HUES48 (cell line): Measurements from ENCODE around the gene RAB7A.
"Not testable (repeated sequence)": the region's sequence is repeated elsewhere in the genome, so short reads cannot be mapped to it uniquely, and the experiment has no call there.

Source experiments
- H3K27ac ChIP-seq: one replicate; pipeline ENCODE4 v1.7.0; 2013; ENCODE audit warnings: low read depth, low read length, inconsistent platforms
- H3K27me3 ChIP-seq: 2 replicates; pipeline ENCODE4 v1.6.1; 2013; ENCODE audit warnings: mild to moderate bottlenecking, low read length; ENCODE audit not compliant: control insufficient read depth, insufficient read depth
- H3K36me3 ChIP-seq: 2 replicates; pipeline ENCODE4 v1.6.1; 2013; ENCODE audit warnings: low read length; ENCODE audit not compliant: control insufficient read depth, insufficient read depth
- H3K4me1 ChIP-seq: 2 replicates; pipeline ENCODE4 v1.6.1; 2013; ENCODE audit warnings: mild to moderate bottlenecking, low read length; ENCODE audit not compliant: control insufficient read depth, insufficient read depth
- H3K4me3 ChIP-seq: 2 replicates; pipeline ENCODE4 v1.5.1; 2013; ENCODE audit warnings: mild to moderate bottlenecking, low read depth, low read length
- H3K9ac ChIP-seq: 2 replicates; pipeline ENCODE4 v1.6.1; 2013; ENCODE audit warnings: mild to moderate bottlenecking, low read depth, low read length, moderate library complexity
- H3K9me3 ChIP-seq: 2 replicates; pipeline ENCODE4 v1.6.1; 2013; ENCODE audit warnings: low read length; ENCODE audit not compliant: control insufficient read depth, insufficient read depth

Gene RAB7A

DNA sequence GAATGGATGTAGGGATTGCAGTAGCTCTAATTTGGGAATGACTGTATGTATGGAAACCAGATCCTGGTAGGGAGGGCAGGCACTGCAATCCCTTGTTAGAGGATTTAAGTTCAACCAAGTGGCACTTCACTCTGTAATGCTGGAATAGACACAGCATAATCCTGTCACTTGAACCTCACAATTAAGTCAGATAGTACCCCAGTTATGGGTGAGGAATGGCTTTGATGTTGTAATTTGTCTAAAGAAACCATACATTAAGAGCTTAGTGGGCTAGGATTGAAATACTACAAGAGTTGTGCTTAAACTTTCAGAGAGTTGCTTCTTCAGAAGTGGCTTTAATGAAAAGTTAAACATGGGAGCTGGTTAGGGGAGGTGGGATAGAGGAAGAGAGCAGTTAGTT lies 9.3 kb downstream of the RAB7A start:
- Histone ChIP-seq H3K27me3 (no peaks in the 10 kb centered on the region), H3K9ac (no peak overlapping the region), H3K4me1 (peaks cover 14% of the 10 kb centered on the region), H3K9me3 (no peaks in the 10 kb centered on the region), H3K36me3 (peaks cover 23% of the 10 kb centered on the region), H3K4me3 (no peak overlapping the region), H3K27ac (no peak overlapping the region)

DNA sequence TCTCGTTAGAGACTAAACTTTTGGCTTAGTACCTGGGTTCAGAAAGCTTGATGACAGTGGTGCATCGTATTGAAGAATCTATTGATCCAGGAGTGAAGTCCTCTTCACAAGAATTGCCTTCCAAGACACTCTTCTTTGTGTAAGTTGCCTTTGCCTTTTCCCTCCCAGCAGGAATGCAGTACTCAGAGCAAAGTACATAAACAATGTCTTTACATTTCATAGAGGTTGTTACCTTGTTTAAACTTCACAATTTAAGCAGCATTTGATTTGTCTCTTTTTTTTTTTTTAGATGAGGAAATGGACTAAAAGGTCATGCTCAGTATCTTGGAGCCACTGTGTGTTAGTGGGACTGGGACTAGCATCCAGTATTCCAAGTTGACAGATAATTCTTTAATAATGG lies 9.9 kb downstream of the RAB7A start:
- H3K4me3 ChIP-seq: no peak overlapping the region
- no peak overlapping the region for H3K9ac ChIP-seq
- H3K9me3 ChIP-seq: no peaks in the 10 kb centered on the region
- H3K27me3 ChIP-seq: no peaks in the 10 kb centered on the region
- no peak overlapping the region for H3K27ac ChIP-seq
- H3K4me1 ChIP-seq: peaks cover 14% of the 10 kb centered on the region
- peaks cover 23% of the 10 kb centered on the region for H3K36me3 ChIP-seq

DNA sequence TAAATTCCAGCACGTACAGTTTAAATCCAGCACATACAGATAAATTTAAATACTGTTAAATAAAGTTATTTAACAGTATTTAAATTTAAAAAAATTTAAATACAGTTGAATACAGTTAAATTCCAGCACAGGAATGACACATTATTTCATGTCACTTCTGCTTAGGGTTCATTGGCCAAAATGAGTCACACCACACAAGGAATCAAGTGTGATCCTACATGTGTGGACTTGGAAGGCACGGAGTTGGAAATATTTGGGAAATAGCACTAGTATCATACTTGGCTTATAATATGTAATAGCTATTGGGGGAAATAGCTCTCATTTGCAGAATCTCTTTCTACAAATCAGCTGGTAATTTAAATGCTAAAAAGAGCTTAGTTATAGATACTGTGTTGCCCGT lies 10.6 kb downstream of the RAB7A start:
- H3K27me3 ChIP-seq: no peaks in the 10 kb centered on the region
- H3K9ac ChIP-seq: no peak overlapping the region
- peaks cover 30% of the 10 kb centered on the region for H3K36me3 ChIP-seq
- H3K9me3 ChIP-seq: no peaks in the 10 kb centered on the region; the same call in 1 of the 2 replicates
- no peak overlapping the region for H3K4me3 ChIP-seq
- no peak overlapping the region for H3K27ac ChIP-seq
- peaks cover 14% of the 10 kb centered on the region for H3K4me1 ChIP-seq

DNA sequence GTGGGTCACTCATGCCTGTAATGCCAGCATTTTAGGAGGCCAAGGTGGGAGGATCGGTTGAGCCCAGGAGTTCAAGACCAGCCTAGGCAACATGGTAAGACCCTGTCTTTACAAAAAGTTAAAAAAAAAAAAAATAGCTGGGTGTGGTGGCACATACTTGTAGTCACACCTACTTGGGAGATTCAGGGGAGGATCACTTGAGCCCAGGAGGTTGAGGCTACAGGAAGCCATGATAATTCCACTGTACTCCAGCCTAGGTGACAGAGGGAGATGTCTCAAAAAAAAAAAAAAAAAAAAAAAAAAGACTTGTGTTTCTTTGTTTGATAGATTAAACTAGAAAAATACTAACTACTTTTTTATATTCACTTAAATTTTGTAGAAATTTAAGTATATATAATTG lies 14.6 kb downstream of the RAB7A start:
- Histone ChIP-seq H3K9me3 (peaks cover 4% of the 10 kb centered on the region; the same call in 1 of the 2 replicates), H3K4me3 (no peak overlapping the region), H3K36me3 (peaks cover 40% of the 10 kb centered on the region), H3K27ac (no peak overlapping the region), H3K9ac (no peak overlapping the region), H3K27me3 (no peaks in the 10 kb centered on the region), H3K4me1 (0 out of 2 replicates have a peak, but pooled peaks cover 1% of the 10 kb centered on the region)

DNA sequence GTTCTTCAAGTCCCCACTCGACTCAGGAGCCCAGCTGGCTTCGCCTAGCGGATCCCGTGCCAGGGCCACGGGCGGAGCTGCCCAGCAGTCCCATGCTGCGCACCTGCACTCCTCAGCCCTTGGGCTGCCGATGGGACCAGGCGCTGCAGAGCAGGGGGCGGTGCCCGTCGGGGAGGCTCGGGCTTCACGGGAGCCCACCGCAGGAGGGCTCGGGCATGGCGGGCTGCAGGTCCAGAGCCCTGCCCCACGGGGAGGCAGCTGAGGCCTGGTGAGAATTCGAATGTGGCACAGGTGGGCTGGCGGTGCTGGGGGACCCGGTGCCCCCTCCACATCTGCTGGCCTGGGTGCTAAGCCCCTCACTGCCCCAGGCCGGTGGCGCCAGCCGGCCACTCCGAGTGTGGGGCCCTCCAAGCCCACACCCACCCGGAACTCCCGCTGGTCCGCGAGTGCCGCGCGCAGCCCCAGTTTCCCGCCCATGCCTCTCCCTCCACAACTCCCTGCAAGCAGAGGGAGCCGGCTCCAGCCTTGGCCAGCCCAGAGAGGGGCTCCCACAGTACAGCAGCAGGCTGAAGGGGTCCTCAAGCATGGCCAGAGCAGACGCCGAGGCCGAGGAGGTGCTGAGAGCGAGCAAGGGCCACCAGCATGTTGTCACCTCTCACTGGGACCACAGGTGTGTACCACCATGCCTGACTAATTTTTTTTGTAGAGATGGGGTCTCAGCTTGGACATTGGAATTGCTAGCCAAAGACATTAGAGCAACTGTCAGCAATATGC lies 17.0 kb downstream of the RAB7A start:
- peaks cover 4% of the 10 kb centered on the region; the same call in 1 of the 2 replicates for H3K9me3 ChIP-seq

DNA sequence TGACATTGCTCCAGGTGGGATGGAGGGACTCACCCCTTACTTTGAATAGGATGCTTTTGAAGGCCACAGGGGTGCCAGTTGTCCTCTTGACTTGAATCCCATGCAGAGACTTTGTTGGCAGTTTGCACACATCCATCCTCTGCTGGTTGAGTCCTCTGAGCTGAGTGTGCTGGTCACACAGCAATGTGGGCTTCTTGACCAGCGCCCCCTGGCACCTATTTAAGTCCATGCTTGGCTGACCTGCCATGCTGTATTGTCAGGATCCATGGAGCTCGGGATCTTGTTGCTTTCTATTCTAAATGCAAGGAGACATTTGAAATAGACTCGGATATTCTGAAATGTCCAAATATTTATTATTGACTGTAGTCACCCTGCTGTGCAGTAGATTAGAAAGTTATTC lies 19.8 kb downstream of the RAB7A start:
- no peak overlapping the region for H3K9ac ChIP-seq
- peaks cover 18% of the 10 kb centered on the region for H3K36me3 ChIP-seq
- H3K4me3 ChIP-seq: no peak overlapping the region
- peaks cover 4% of the 10 kb centered on the region; the same call in 1 of the 2 replicates for H3K9me3 ChIP-seq
- no peaks in the 10 kb centered on the region for H3K4me1 ChIP-seq
- no peak overlapping the region for H3K27ac ChIP-seq
- no peaks in the 10 kb centered on the region for H3K27me3 ChIP-seq

More for the DNA sequence above, 17.0 kb downstream of the RAB7A start:
- no peak overlapping the region for H3K27ac ChIP-seq
- no peaks in the 10 kb centered on the region for H3K4me1 ChIP-seq
- no peak overlapping the region for H3K9ac ChIP-seq
- no peaks in the 10 kb centered on the region for H3K27me3 ChIP-seq
- peaks cover 30% of the 10 kb centered on the region for H3K36me3 ChIP-seq
- H3K4me3 ChIP-seq: no peak overlapping the region

DNA sequence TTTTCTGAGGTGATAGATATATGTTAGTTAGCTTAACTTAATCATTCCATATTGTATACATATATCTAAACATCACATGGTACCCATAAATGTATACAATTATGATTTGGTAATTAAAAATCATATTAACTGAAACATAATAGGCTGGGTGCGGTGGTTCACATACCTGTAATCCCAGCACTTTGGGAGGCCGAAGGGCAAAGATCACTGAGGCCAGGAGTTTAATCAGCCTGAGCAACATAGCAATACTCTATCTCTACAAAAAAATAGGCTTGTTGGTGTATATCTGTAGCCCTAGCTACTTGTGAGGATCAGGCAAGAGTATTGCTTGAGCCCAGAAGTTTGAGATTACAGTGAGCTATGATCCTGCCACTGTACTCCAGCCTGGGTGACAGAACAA lies 20.9 kb downstream of the RAB7A start:
- Histone ChIP-seq H3K4me1 (peaks cover 5% of the 10 kb centered on the region; the same call in 1 of the 2 replicates), H3K27ac (no peak overlapping the region), H3K36me3 (peaks cover 8% of the 10 kb centered on the region), H3K9ac (no peak overlapping the region), H3K4me3 (no peak overlapping the region), H3K9me3 (peaks cover 4% of the 10 kb centered on the region; the same call in 1 of the 2 replicates), H3K27me3 (no peaks in the 10 kb centered on the region)

DNA sequence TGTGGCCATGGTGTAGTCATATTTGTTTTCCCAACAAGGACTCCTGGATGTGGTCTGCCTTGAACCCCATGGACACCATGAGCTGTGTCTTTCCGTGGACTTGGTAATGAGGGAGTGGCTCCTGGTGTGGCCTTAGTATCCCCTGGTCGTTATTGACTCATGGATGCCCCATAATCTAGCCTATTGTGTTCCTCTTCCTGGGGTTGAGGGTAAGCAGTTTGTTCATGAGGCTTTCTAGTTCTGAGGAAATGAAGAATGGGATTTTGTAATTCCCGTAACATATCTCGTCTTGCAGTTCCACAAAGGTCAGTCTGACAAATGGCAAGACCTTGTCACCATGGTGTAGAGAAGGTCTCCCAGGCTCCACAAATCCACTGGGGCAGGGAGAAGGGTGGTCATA lies 22.6 kb downstream of the RAB7A start:
- Histone ChIP-seq H3K9me3 (peaks cover under 1% of the 10 kb centered on the region; the same call in 1 of the 2 replicates), H3K9ac (no peak overlapping the region), H3K36me3 (peaks cover 2% of the 10 kb centered on the region), H3K27me3 (no peaks in the 10 kb centered on the region), H3K27ac (no peak overlapping the region), H3K4me1 (peaks cover 5% of the 10 kb centered on the region; the same call in 1 of the 2 replicates), H3K4me3 (no peak overlapping the region)

DNA sequence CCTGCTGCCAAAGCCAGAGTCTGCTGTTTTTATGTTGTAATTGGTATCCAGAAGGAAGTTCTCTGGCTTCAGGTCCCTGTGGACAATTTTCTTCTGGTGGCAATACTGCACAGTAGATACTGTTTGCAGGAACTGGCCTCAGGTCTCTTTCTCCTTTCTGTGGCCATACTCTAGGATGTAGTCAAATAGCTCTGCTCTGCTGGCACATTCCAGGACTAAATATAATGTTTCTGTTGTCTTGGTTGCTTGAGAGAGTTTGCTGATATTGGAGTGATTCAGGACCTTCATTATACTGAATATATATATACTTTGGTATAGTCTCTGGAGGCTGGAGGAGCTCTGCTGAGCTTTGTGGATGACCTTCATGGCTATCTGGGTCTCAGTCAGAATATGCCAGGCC lies 23.1 kb downstream of the RAB7A start:
- Histone ChIP-seq H3K9me3 (no peaks in the 10 kb centered on the region), H3K4me1 (peaks cover 5% of the 10 kb centered on the region; the same call in 1 of the 2 replicates), H3K36me3 (no peaks in the 10 kb centered on the region), H3K4me3 (no peak overlapping the region), H3K27me3 (no peaks in the 10 kb centered on the region), H3K9ac (no peak overlapping the region), H3K27ac (no peak overlapping the region)

DNA sequence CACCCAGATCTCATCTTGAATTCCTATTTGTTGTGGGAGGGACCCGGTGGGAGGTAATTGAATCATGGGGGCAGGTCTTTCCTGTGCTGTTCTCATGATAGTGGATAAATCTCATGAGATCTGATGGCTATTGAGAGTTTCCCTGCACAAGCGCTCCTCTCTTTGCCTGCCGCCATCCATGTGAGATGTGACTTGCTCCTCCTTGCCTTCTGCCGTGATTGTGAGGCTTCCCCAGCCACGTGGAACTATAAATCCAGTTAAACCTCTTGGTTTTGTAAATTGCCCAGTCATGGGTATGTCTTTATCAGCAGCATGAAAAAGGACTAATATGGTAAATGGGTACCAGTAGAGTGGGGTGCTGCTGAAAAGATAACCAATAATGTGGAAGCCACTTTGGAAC lies 23.6 kb downstream of the RAB7A start:
- H3K9me3 ChIP-seq, H3K27me3 ChIP-seq, H3K27ac ChIP-seq, H3K4me3 ChIP-seq, H3K36me3 ChIP-seq, H3K9ac ChIP-seq, H3K4me1 ChIP-seq: not testable (repeated sequence)

DNA sequence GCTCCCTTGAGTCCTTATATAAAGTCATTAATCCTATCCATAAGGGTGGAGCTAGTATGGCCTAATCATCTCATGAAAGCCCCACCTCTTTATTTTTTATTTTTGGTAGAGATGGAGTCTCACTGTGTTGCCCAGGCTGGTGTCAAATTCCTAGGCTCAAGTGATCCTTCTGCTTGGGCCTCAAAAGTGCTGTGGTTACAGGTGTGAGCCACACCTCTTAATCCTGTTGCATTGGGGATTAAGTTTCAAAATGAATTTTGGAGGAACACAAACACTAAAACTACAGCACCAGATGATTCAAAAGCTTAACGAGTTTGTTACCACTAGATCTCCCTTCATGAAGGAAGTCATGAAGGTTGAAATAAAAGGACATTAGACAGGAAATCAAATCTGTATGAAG lies 27.7 kb downstream of the RAB7A start:
- Histone ChIP-seq H3K27me3 (no peaks in the 10 kb centered on the region), H3K4me1 (peaks cover 5% of the 10 kb centered on the region; the same call in 1 of the 2 replicates), H3K4me3 (no peak overlapping the region), H3K27ac (no peak overlapping the region), H3K9me3 (no peaks in the 10 kb centered on the region), H3K9ac (no peak overlapping the region), H3K36me3 (no peaks in the 10 kb centered on the region)
